ENCODE results near the gene STXBP2.

Gene STXBP2

GRCh38 chr19:7606289-7606688 lies 30.6 kb upstream of the STXBP2 start:
- TF ChIP-seq, protein P1, sequence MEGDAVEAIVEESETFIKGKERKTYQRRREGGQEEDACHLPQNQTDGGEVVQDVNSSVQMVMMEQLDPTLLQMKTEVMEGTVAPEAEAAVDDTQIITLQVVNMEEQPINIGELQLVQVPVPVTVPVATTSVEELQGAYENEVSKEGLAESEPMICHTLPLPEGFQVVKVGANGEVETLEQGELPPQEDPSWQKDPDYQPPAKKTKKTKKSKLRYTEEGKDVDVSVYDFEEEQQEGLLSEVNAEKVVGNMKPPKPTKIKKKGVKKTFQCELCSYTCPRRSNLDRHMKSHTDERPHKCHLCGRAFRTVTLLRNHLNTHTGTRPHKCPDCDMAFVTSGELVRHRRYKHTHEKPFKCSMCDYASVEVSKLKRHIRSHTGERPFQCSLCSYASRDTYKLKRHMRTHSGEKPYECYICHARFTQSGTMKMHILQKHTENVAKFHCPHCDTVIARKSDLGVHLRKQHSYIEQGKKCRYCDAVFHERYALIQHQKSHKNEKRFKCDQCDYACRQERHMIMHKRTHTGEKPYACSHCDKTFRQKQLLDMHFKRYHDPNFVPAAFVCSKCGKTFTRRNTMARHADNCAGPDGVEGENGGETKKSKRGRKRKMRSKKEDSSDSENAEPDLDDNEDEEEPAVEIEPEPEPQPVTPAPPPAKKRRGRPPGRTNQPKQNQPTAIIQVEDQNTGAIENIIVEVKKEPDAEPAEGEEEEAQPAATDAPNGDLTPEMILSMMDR (conservative IDR thresholded peaks at IDR 0.05; ENCODE audit: low read depth, low read length): no peak
- H3K4me3 ChIP-seq (ENCODE audit: low read depth, low read length): no peak overlapping the region
- no peak for DNase-seq (ENCODE audit: low read depth)

GRCh38 chr19:7607212-7607873 lies 29.6 kb upstream of the STXBP2 start:
- TF ChIP-seq, protein P1 (conservative IDR thresholded peaks at IDR 0.05; ENCODE audit: low read depth, low read length): no peak
- H3K4me3 ChIP-seq (ENCODE audit: low read depth, low read length): no peak overlapping the region
- DNase-seq (ENCODE audit: low read depth): no peak

- TF ChIP-seq, protein P1 (conservative IDR thresholded peaks at IDR 0.05; ENCODE audit: low read depth, low read length): no peak
Measured at GRCh38 chr19:7607874-7608560, 28.9 kb upstream of the STXBP2 start.

GRCh38 chr19:7610491-7611240 lies 26.2 kb upstream of the STXBP2 start:
- TF ChIP-seq, protein P1 (conservative IDR thresholded peaks at IDR 0.05; ENCODE audit: low read depth, low read length): no peak
- DNase-seq (ENCODE audit: low read depth): no peak
- H3K4me3 ChIP-seq (ENCODE audit: low read depth, low read length): no peak overlapping the region

More at GRCh38 chr19:7607874-7608560, 28.9 kb upstream of the STXBP2 start:
- DNase-seq (ENCODE audit: low read depth): no peak
- no peak overlapping the region for H3K4me3 ChIP-seq (ENCODE audit: low read depth, low read length)

DNA sequence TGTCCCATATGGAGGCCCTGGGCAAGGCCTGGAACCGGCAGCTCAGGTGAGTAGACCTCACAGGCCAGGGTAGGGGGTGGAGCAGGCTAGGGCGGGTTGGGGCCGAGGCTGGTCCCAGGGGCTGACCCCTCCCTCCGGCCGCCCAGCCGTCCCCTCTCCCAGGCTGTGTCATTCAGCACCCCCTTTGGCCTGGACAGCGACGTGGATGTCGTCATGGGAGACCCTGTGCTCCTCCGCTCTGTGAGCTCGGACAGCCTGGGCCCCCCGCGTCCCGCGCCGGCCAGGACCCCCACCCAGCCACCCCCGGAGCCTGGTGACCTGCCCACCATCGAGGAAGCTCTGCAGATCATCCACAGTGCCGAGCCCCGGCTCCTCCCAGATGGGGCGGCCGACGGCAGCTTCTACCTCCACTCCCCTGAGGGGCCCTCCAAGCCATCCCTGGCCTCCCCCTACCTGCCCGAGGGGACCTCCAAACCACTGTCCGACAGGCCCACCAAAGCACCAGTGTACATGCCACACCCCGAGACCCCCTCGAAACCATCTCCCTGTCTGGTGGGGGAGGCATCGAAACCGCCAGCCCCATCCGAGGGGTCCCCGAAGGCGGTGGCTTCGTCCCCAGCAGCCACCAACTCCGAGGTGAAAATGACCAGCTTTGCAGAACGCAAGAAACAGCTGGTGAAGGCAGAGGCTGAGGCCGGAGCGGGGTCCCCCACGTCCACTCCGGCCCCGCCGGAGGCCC lies 25.2 kb upstream of the STXBP2 start:
- TF ChIP-seq, protein P1 (conservative IDR thresholded peaks at IDR 0.05; ENCODE audit: low read depth, low read length): no peak

DNA sequence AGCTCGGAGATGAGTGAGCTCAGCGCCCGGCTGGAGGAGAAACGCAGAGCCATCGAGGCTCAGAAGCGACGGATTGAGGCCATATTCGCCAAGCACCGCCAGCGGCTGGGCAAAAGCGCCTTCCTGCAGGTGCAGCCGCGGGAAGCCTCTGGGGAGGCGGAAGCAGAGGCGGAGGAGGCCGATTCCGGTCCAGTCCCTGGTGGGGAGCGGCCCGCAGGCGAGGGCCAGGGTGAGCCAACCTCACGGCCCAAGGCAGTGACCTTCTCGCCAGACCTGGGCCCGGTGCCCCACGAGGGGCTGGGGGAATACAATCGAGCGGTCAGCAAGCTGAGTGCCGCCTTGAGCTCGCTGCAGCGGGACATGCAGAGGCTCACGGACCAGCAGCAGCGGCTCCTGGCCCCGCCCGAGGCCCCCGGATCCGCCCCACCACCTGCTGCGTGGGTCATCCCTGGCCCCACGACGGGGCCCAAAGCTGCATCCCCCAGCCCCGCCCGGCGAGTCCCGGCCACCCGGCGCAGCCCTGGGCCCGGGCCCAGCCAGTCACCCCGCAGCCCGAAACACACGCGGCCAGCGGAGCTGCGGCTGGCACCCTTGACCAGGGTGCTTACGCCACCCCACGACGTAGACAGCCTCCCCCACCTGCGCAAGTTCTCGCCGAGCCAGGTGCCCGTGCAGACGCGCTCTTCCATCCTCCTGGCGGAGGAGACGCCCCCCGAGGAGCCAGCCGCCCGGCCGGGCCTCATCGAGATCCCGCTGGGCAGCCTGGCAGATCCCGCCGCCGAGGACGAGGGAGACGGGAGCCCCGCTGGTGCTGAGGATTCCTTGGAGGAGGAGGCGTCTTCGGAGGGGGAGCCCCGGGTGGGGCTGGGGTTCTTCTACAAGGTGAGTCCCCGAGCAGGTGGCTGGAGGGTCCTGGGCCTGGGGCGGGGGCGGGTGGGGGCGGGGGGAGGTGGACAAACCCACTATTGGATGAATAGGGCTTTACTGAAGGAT lies 24.3 kb upstream of the STXBP2 start:
- no peak for DNase-seq (ENCODE audit: low read depth)
- TF ChIP-seq, protein P1 (conservative IDR thresholded peaks at IDR 0.05; ENCODE audit: low read depth, low read length): no peak
- no peak overlapping the region for H3K4me3 ChIP-seq (ENCODE audit: low read depth, low read length)

More for the DNA sequence above, 25.2 kb upstream of the STXBP2 start:
- no peak overlapping the region for H3K4me3 ChIP-seq (ENCODE audit: low read depth, low read length)
- no peak for DNase-seq (ENCODE audit: low read depth)

All from choroid plexus epithelial cell (primary cell).